HepG2 (cell line): Measurements from ENCODE around the gene SYNPO. TPM values are rescaled to one million over a fixed set of nuclear protein-coding genes. Genes with fewer than 3 reads are reported as not detected.
A peak's percentile ranks its signal among the peaks of the same experiment; 100 is the strongest.

Experiments used
- ARNT2 ChIP-seq: sonication (generic); formaldehyde crosslinking; IDR thresholded peaks from 2 replicates; pipeline ENCODE4 v1.8.0; 2022; ENCODE audit warnings: mild to moderate bottlenecking, low read depth, missing genetic modification reagents, moderate library complexity
- ATF1 ChIP-seq: IDR thresholded peaks from 2 replicates; pipeline ENCODE4 v1.6.1; 2016; ENCODE audit warnings: mild to moderate bottlenecking, control low read depth
- BRCA1 ChIP-seq: sonication (generic); formaldehyde crosslinking; IDR thresholded peaks from 2 replicates; pipeline ENCODE4 v1.4.0; 2020; ENCODE audit warnings: missing genetic modification reagents
- DRAP1 ChIP-seq: IDR thresholded peaks from 2 replicates; pipeline ENCODE4 v1.6.1; 2016; ENCODE audit warnings: missing genetic modification reagents, missing compliant biosample characterization
- FOXJ3 ChIP-seq: sonication (generic); formaldehyde crosslinking; IDR thresholded peaks from 2 replicates; pipeline ENCODE4 v1.4.0; 2020; ENCODE audit warnings: missing genetic modification reagents, mild to moderate bottlenecking, borderline replicate concordance
- GTF2F1 ChIP-seq: fragments of 150-350 bp; IDR thresholded peaks from 2 replicates; pipeline ENCODE4 v1.6.1; 2014; ENCODE audit warnings: low read length
- KLF11 ChIP-seq: IDR thresholded peaks from 2 replicates; pipeline ENCODE4 v1.6.1; 2016; ENCODE audit warnings: missing compliant biosample characterization
- LRRFIP1 ChIP-seq: sonication (generic); formaldehyde crosslinking; conservative IDR thresholded peaks from 2 replicates; pipeline ENCODE4 v1.4.0; 2020; ENCODE audit warnings: missing genetic modification reagents
- MYPOP ChIP-seq: sonication (generic); formaldehyde crosslinking; IDR thresholded peaks from 2 replicates; pipeline ENCODE4 v1.8.1; 2023; ENCODE audit warnings: mild to moderate bottlenecking, moderate library complexity, missing genetic modification reagents
- RAD51 ChIP-seq: fragments of 450-650 bp; IDR thresholded peaks from 2 replicates; pipeline ENCODE4 v1.6.1; 2016; ENCODE audit warnings: borderline replicate concordance
- RARG ChIP-seq: sonication (generic); formaldehyde crosslinking; IDR thresholded peaks from 2 replicates; pipeline ENCODE4 v1.4.0; 2020; ENCODE audit warnings: low read depth, mild to moderate bottlenecking, missing genetic modification reagents
- SRY ChIP-seq: sonication (generic); formaldehyde crosslinking; IDR thresholded peaks from 2 replicates; pipeline ENCODE4 v1.8.0; 2022; ENCODE audit warnings: mild to moderate bottlenecking, missing genetic modification reagents
- THYN1 ChIP-seq: sonication (generic); formaldehyde crosslinking; IDR thresholded peaks from 2 replicates; pipeline ENCODE4 v1.8.1; 2023; ENCODE audit warnings: low read depth, mild to moderate bottlenecking, moderate library complexity, missing genetic modification reagents, borderline replicate concordance
- ZFP41 ChIP-seq: sonication (generic); formaldehyde crosslinking; IDR thresholded peaks from 2 replicates; pipeline ENCODE4 v1.4.0; 2020; ENCODE audit warnings: mild to moderate bottlenecking, missing genetic modification reagents, borderline replicate concordance
- ZNF136 ChIP-seq: sonication (generic); formaldehyde crosslinking; IDR thresholded peaks from 2 replicates; pipeline ENCODE4 v1.8.1; 2022; ENCODE audit warnings: low read depth, mild to moderate bottlenecking, moderate library complexity, missing genetic modification reagents
- ZNF296 ChIP-seq: sonication (generic); formaldehyde crosslinking; conservative IDR thresholded peaks from 2 replicates; pipeline ENCODE4 v1.5.0; 2020; ENCODE audit warnings: mild to moderate bottlenecking, missing genetic modification reagents
- ZNF317 ChIP-seq: sonication (generic); formaldehyde crosslinking; IDR thresholded peaks from 2 replicates; pipeline ENCODE4 v1.5.0; 2020; ENCODE audit warnings: mild to moderate bottlenecking, missing genetic modification reagents
- ZNF337 ChIP-seq: sonication (generic); formaldehyde crosslinking; IDR thresholded peaks from 2 replicates; pipeline ENCODE4 v1.5.1; 2020; ENCODE audit warnings: missing genetic modification reagents, low read depth, mild to moderate bottlenecking, borderline replicate concordance
- ZNF552 ChIP-seq: sonication (generic); formaldehyde crosslinking; IDR thresholded peaks from 2 replicates; pipeline ENCODE4 v1.9.0; 2022; ENCODE audit warnings: missing genetic modification reagents, mild to moderate bottlenecking, borderline replicate concordance
- ZNF724P ChIP-seq: sonication (generic); formaldehyde crosslinking; IDR thresholded peaks from 2 replicates; pipeline ENCODE4 v1.8.0; 2022; ENCODE audit warnings: missing genetic modification reagents, borderline replicate concordance
- ZNF761 ChIP-seq: sonication (generic); formaldehyde crosslinking; conservative IDR thresholded peaks from 2 replicates; pipeline ENCODE4 v1.4.0; 2020; ENCODE audit warnings: mild to moderate bottlenecking, missing genetic modification reagents
- ZNF792 ChIP-seq: IDR thresholded peaks from 2 replicates; pipeline ENCODE4 v1.6.1; 2016
- ZSCAN30 ChIP-seq: sonication (generic); formaldehyde crosslinking; IDR thresholded peaks from 2 replicates; pipeline ENCODE4 v1.5.0; 2020; ENCODE audit warnings: mild to moderate bottlenecking, missing genetic modification reagents
- polyA plus RNA-seq, 8 experiments: library from polyadenylated mRNA; depleted of rRNA in 3 of 8; stranded (reverse) in 7 of 8; unstranded in 1 of 8; fragments of >200 nt; fragmentation: Illumina TruSeq in 4 of 8; extraction: Trizol in 4 of 8; gene quantifications; 2 replicates each; pipeline versions ENCODE4 v1.2.1 to v1.2.3, GENCODE V29; 2011 to 2016; ENCODE audit warnings: low read depth in 4 of 8, missing spikeins in 1 of 8, mixed read lengths in 1 of 8; ENCODE audit not compliant: insufficient read depth in 1 of 8
- total RNA-seq, 5 experiments: library from RNA; depleted of rRNA; stranded (reverse); fragments of >200 nt; fragmentation: Illumina TruSeq; extraction: Trizol; gene quantifications; 2 replicates each; pipeline ENCODE4 v1.2.3, GENCODE V29; 2016; ENCODE audit warnings: low read depth in 1 of 5
- TF ChIP-seq, protein P1 (sequence below): sonication (generic); formaldehyde crosslinking; IDR thresholded peaks from 2 replicates; pipeline ENCODE4 v1.4.0; 2020; ENCODE audit warnings: mild to moderate bottlenecking, missing genetic modification reagents
- TF ChIP-seq, protein P2 (sequence below): sonication (generic); formaldehyde crosslinking; IDR thresholded peaks from 2 replicates; pipeline ENCODE4 v1.4.0; 2020; ENCODE audit warnings: missing genetic modification reagents

The SYNPO gene
- total and polyA plus RNA-seq, 2 of the 13 experiments (the other 11 are each of a cell fraction or from before 2014, with no cell fraction given): 0.09 to 0.30 TPM

DNA sequence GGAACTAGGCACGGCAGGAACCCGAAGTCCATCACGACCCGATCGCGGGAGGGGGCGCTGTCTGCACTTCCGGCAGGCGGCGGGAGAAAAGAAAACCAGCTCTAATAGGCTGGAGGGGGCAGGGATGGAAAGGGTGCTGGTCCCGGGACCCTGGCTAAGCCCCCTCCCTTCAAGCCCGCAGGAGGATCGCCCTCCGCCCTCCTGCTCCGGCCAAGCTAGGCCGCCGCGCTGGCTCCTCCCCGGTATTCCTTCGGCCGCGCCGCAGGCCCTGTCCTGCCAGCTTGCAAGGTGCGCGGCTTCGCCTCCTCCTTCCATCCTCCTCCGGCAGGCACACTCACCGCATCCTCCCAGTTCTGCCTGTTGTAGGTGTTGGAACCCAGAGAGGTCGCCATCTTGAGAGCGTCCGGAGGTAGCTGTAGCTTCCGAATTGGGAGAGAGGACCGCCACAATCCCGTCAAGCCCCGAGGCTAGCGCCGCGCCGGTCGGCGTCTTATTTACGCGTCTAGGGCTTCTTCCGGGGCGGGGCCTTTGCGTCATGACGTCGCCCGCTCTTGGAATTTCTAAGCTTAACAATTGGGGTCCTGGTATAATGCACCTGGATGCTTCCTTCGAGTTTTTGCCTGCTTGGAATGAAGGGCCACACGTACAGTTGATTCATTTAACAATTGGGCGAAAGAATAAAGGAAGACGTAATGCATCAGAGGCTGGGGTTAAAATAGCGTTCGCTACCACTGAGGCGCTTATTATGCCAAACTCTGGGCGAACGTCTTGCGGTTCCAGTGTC, 60.3 kb downstream of the SYNPO start, which contains the start of gene RBM22 (continued):
- TF ChIP-seq ARNT2 (CRISPR knock-in tag): peak; percentile 76
- no peak for TF ChIP-seq ZNF792
- TF ChIP-seq, protein P1, sequence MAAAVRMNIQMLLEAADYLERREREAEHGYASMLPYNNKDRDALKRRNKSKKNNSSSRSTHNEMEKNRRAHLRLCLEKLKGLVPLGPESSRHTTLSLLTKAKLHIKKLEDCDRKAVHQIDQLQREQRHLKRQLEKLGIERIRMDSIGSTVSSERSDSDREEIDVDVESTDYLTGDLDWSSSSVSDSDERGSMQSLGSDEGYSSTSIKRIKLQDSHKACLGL (CRISPR knock-in tag): peak; percentile 63
- no peak for TF ChIP-seq LRRFIP1
- TF ChIP-seq MYPOP: peak; percentile 59; the same call in 1 of the 2 replicates
- TF ChIP-seq ZNF552 (CRISPR knock-in tag): no peak
- TF ChIP-seq ATF1 (CRISPR knock-in tag): peak; percentile 97
- TF ChIP-seq RARG: 0 out of 2 replicates have a peak, but pooled peaks have one; percentile 32
- TF ChIP-seq SRY (CRISPR knock-in tag): no peak
- TF ChIP-seq GTF2F1: no peak
- TF ChIP-seq ZNF317 (CRISPR knock-in tag): peak; percentile 87
- TF ChIP-seq BRCA1 (CRISPR knock-in tag): no peak
- no peak for TF ChIP-seq RAD51
- no peak for TF ChIP-seq ZNF296 (CRISPR knock-in tag)
- TF ChIP-seq ZNF761 (CRISPR knock-in tag): no peak
- TF ChIP-seq ZNF136 (CRISPR knock-in tag): peak; percentile 64; the same call in 1 of the 2 replicates
- no peak for TF ChIP-seq ZSCAN30 (CRISPR knock-in tag)
- TF ChIP-seq DRAP1 (CRISPR knock-in tag): peak; percentile 89
- TF ChIP-seq KLF11: no peak
- TF ChIP-seq ZNF724P (CRISPR knock-in tag): peak; percentile 80; the same call in 1 of the 2 replicates
- peak; percentile 67; the same call in 1 of the 2 replicates for TF ChIP-seq FOXJ3 (CRISPR knock-in tag)
- TF ChIP-seq THYN1 (CRISPR knock-in tag): no peak; the same call in 1 of the 2 replicates
- no peak for TF ChIP-seq ZFP41 (CRISPR knock-in tag)
- TF ChIP-seq ZNF337 (CRISPR knock-in tag): no peak
- TF ChIP-seq, protein P2, sequence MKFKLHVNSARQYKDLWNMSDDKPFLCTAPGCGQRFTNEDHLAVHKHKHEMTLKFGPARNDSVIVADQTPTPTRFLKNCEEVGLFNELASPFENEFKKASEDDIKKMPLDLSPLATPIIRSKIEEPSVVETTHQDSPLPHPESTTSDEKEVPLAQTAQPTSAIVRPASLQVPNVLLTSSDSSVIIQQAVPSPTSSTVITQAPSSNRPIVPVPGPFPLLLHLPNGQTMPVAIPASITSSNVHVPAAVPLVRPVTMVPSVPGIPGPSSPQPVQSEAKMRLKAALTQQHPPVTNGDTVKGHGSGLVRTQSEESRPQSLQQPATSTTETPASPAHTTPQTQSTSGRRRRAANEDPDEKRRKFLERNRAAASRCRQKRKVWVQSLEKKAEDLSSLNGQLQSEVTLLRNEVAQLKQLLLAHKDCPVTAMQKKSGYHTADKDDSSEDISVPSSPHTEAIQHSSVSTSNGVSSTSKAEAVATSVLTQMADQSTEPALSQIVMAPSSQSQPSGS (CRISPR knock-in tag): peak; percentile 85
